ENCODE results near the gene KCNQ1. TPM values are rescaled to one million over a fixed set of nuclear protein-coding genes. Genes with fewer than 3 reads are reported as not detected.

Gene KCNQ1
- total RNA-seq, 2 experiments from 2014 or later = 8.7 to 9.5 TPM

DNA sequence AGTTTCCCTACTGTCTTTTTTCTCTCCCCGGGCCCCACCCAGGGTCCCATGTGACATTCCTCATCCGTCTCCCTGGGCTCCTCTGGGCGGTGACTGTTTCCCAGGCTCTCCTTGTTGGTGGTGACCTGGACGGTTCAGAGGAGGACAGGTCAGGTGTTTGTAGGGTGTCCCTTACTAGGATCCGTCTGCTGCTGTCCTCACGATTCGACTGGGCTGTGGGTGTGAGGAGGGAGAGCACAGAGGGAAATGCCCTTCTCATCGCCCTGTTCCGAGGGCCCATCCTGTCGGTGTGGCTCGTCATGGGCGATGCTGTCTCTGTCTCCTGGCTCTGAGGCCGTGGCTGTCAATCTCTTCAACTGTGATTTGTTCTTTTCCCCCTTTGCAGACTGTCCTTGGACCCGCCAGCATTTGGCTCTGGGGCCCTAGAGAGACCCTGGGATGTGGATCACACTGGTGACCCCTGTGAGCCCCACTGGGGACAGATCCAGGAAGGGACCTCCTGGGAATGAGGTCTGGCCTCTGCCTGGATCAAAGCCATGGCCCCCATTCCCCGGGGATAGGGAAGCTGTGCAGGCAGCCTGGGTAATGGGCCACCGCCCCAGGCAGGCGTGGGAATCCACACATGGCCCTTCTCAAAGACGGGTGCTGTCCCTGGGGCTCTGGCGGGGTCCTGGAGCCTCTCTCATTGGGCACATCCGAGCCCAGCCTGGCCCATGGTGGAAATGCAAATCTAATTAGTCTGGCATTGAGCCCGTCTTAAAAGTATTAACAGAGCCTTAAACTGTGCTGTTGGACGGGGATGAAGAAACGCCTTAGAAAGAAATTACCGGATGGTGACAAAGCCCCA lies 301.8 kb downstream of the KCNQ1 start:
- Mint-ChIP-seq H3K27me3 (no peaks in the 10 kb centered on the region), H3K9me3 (no peaks in the 10 kb centered on the region), H3K27ac (no peak overlapping the region), H3K4me1 (ENCODE audit: low read depth) (no peaks in the 10 kb centered on the region), H3K4me3 (no peak overlapping the region), H3K36me3 (ENCODE audit: low read depth) (no peaks in the 10 kb centered on the region)
- TF ChIP-seq CTCF (IDR thresholded peaks at IDR 0.05) = no peak
- ChIA-PET CTCF (no interaction called here), POLR2A (no interaction called here)
- no peak for ATAC-seq
- intact Hi-C loops (cut with micrococcal nuclease) = no loop called here
- DNase-seq = no peak

DNA sequence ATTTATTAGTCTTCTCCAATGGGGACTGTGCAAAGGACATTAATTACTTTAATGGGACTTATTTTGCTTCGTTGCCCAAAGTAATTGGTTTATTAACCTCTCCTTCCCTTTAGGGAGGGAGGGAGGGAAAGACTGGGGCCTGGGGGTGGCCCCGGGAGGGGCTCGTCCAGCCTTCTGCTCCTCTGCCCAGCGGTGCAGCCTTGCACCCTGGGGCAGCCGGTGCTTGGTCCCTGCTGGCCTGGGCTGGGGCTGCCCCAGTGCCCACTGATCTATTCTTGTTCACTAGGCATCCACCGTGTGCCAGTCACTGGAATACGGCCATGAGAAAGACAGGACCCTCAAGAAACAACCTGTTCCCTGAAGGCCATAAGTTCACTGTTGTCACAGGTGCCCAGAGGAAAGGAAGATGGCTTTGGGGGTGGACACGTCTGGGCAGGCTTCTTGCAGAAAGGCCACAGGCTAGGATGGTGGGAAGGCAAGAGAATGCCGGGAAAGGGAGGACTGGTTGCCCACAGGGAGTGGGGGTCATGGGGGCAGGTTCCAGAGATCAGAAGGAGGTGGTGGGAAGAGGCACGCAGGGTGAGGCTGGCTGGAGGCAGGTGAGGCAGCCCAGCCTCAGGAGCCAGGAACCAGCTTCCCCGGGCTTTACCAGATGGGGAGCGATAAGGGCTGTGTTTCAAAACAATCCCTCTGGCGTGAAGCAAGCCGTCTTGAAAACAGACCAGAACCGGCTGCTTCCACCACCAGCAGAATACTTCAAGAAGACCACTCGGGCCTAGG lies 302.6 kb downstream of the KCNQ1 start:
- H3K4me3 Mint-ChIP-seq = no peak overlapping the region
- no peaks in the 10 kb centered on the region for H3K27me3 Mint-ChIP-seq
- no peak overlapping the region for H3K27ac Mint-ChIP-seq
- DNase-seq (no peak), ATAC-seq (no peak)
- H3K36me3 Mint-ChIP-seq (ENCODE audit: low read depth) = no peaks in the 10 kb centered on the region
- POLR2A ChIA-PET = interaction anchor here (0.5 kb wide), 1 partner anchor 17 kb away, joined by 3 read pairs; no protein-coding TSS in a partner anchor
- no peaks in the 10 kb centered on the region for H3K4me1 Mint-ChIP-seq (ENCODE audit: low read depth)
- intact Hi-C loops (cut with micrococcal nuclease) = no loop called here
- CTCF ChIA-PET = no interaction called here
- TF ChIP-seq CTCF (IDR thresholded peaks at IDR 0.05) = no peak
- H3K9me3 Mint-ChIP-seq = no peaks in the 10 kb centered on the region

DNA sequence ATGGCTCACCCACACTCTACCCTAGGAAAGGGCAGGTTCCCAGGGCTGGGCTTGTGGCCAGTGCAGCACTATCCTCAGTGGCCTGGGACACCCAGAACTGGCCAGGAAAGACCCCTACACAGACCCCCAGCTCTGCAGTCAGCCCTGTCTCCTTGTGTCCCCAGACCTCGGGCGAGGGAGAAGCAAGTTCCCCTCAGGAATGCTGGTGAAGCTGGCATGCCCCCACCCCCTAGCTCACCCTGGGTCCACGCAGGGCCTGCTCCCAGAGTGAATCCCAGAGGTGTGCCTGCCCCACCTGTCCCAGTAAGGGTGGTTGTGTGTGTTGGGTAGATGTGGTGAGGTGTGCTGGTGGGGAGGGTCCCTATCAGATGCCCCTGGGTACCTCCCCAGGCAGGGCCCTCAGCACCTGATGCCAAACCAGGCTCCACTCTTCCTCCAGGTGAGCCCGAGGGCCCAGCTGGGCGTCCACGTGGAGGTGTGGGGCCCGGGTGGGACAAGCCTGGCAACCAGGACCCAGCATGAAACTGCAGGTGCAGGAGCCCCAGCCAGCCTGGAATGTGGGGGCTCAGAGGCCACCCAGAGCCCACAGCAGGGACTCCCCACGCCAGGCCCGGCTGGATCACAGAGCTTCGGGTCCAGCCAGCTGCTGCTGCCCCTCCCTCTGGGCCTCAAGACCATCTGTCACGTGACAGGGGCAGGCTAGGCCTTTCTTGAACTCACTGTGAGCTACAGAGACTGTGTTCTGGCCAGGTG lies 303.4 kb downstream of the KCNQ1 start:
- H3K9me3 Mint-ChIP-seq = no peaks in the 10 kb centered on the region
- ATAC-seq (no peak), DNase-seq (no peak)
- H3K4me3 Mint-ChIP-seq = no peak overlapping the region
- H3K27ac Mint-ChIP-seq = no peak overlapping the region
- no peaks in the 10 kb centered on the region for H3K27me3 Mint-ChIP-seq
- ChIA-PET POLR2A (interaction anchor here (0.5 kb wide), 1 partner anchor 16 kb away, joined by 3 read pairs; no protein-coding TSS in a partner anchor), CTCF (no interaction called here)
- no peaks in the 10 kb centered on the region for H3K36me3 Mint-ChIP-seq (ENCODE audit: low read depth)
- no peaks in the 10 kb centered on the region for H3K4me1 Mint-ChIP-seq (ENCODE audit: low read depth)
- intact Hi-C loops (cut with micrococcal nuclease) = no loop called here
- no peak for TF ChIP-seq CTCF (IDR thresholded peaks at IDR 0.05)

DNA sequence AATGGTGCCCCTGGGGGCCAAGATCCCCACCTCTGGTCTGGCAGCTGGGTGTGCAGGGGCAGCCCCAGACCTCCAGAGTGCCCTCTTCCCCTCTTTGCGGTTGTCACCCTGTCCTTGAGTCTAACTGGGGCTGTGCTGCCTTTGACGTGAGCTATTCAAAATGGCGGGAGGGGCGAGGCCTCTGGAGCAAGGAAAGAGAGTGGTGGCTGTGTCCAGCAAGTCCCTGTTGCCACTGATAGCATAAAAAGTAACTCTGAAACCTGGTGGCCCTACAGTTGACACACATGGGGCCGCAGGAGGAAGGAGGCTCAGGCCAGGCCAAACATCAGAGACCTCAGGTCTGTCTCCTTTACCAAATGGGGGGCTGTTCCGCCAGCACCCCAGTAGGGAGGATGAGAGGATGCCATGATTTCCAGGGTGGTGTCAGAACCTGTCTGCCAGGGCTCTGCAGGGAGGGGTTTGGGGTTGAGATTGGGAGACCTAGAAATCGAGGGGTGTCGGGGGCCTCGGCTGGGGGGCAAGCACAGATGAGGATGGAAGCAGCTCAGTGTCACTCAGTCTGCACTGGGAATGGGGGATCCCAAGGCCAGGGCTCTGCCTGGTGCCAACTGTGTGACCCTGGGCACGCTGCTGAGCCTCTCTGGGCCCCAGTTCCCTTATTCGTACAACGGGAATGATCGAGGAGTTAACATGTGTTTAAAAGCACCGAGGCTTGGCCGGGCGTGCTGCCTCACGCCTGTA lies 304.2 kb downstream of the KCNQ1 start:
- DNase-seq = no peak
- H3K4me3 Mint-ChIP-seq = no peak overlapping the region
- ATAC-seq = no peak
- ChIA-PET POLR2A (interaction anchor here (0.6 kb wide), 1 partner anchor 225 kb away, joined by 3 read pairs; no protein-coding TSS in a partner anchor), CTCF (no interaction called here)
- H3K4me1 Mint-ChIP-seq (ENCODE audit: low read depth) = no peaks in the 10 kb centered on the region
- no peaks in the 10 kb centered on the region for H3K9me3 Mint-ChIP-seq
- no peaks in the 10 kb centered on the region for H3K36me3 Mint-ChIP-seq (ENCODE audit: low read depth)
- no peaks in the 10 kb centered on the region for H3K27me3 Mint-ChIP-seq
- intact Hi-C loops (cut with micrococcal nuclease) = no loop called here
- no peak overlapping the region for H3K27ac Mint-ChIP-seq
- no peak for TF ChIP-seq CTCF (IDR thresholded peaks at IDR 0.05)

All from activated CD8-positive, alpha-beta T cell treated with anti-CD3 and anti-CD28 coated beads for 36 hours (primary cell).